ENCODE results near the gene DEPDC4. TPM values are rescaled to one million over a fixed set of nuclear protein-coding genes. Genes with fewer than 3 reads are reported as not detected.

DEPDC4 gene
- total and polyA plus RNA-seq, 2 of the 4 experiments (the other 2 are of a cell fraction): 0.72 to 0.79 TPM

DNA sequence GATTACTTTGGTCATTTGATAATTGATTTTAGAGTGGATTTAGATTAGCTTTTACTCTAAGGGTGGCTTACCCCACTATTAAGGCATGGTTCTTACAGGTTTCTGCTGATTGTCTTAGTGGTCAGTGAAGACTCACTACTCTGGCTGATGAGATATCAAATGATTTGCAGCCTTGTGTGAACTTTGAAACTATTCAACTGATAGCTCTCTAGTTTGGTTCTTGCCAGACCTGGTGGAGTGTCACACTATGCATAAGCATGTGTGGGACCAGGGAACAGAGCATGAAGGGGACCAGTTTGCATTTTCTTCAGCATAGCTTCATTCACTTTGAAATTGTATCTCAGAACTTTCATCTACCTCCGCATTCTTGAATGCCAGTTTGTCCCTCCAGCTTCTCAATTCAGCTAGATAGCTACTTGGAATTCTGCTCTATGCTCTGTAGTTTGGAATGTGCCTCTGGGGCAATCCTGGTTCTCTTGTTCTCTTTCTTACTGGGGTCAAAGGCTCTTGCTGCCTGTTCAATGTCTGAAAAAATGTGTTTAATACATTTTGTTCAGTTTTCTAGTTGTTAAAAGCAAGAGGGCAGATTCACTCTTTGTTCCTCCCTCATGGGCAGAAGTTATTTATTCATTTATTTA, 12.8 kb upstream of the DEPDC4 start:
- Histone ChIP-seq H2BK20ac (ENCODE audit: low read depth, low read length) (no peak overlapping the region), H3K79me1 (ENCODE audit: low read depth in 1 of 2, low read length in 2 of 2) (peaks cover 20 to 31% of the 10 kb centered on the region in 2 experiments; a peak in 3 of 4 replicates), H3K9me1 (ENCODE audit: insufficient read depth, low read length) (peaks cover 3% of the 10 kb centered on the region; the same call in 1 of the 2 replicates), H3K9me3 (ENCODE audit: control insufficient read depth, insufficient read depth, low read length) (no peaks in the 10 kb centered on the region), H3K9ac (ENCODE audit: low read depth, low read length) (no peak overlapping the region), H2BK15ac (ENCODE audit: low read depth, low read length) (no peak overlapping the region), H3K36me3 (ENCODE audit: control insufficient read depth, insufficient read depth, low read length) (peaks cover 6% of the 10 kb centered on the region; the same call in 1 of the 2 replicates), H3K4ac (ENCODE audit: low read depth, low read length) (no peak overlapping the region), H3K27ac (ENCODE audit: insufficient read depth, low read length) (no peak overlapping the region), H4K8ac (ENCODE audit: low read depth in 2 of 2, low read length in 2 of 2) (no peak overlapping the region), H3K27me3 (ENCODE audit: control insufficient read depth, insufficient read depth, low read length) (no peaks in the 10 kb centered on the region), H3K23ac (ENCODE audit: low read depth, low read length) (no peak overlapping the region), H4K91ac (ENCODE audit: insufficient read depth, low read depth, low read length) (no peak overlapping the region), H3K4me1 (ENCODE audit: control insufficient read depth, insufficient read depth, low read length) (peaks cover 2% of the 10 kb centered on the region; the same call in 1 of the 2 replicates), H3K56ac (ENCODE audit: extremely low read depth, insufficient read depth, low read length) (no peak overlapping the region), H3K18ac (ENCODE audit: low read depth, low read length) (no peak overlapping the region), H3K4me2 (ENCODE audit: low read depth, low read length) (no peak overlapping the region), H4K20me1 (ENCODE audit: insufficient read depth, low read length) (peaks cover 20% of the 10 kb centered on the region), H3K4me3 (ENCODE audit: insufficient read depth, low read depth, low read length) (no peak overlapping the region), H2BK120ac (ENCODE audit: low read depth, low read length) (no peak overlapping the region), H3K14ac (replicated peaks; ENCODE audit: low read depth, low read length) (0 out of 2 replicates have a peak overlapping the region, but pooled peaks have one; percentile 49), H2AK9ac (replicated peaks; ENCODE audit: low read depth, low read length, poor library complexity) (no peak overlapping the region), H4K5ac (ENCODE audit: low read depth, low read length) (no peak overlapping the region), H2AK5ac (ENCODE audit: low read depth, low read length) (no peak overlapping the region), H2BK5ac (ENCODE audit: low read depth, low read length, poor library complexity, severe bottlenecking) (no peak overlapping the region), H2AFZ (replicated peaks; ENCODE audit: low read length, poor library complexity) (no peak overlapping the region)
- CTCF ChIA-PET: interaction anchor here (0.6 to 1.3 kb wide), 2 partner anchors 12 to 454 kb away, joined by 3 to 4 read pairs; no protein-coding TSS in a partner anchor
- dilution Hi-C loops (cut with HindIII; ENCODE audit: low sequenced_read_pairs, unreplicated experiment) (no loop called here), intact Hi-C loops (cut with micrococcal nuclease) (loop anchor here (5.0 kb wide), 1 partner anchor 33 kb away; no protein-coding TSS in a partner anchor), in situ Hi-C loops (cut with MboI; ENCODE audit: low sequenced_read_pairs) (no loop called here)
- POLR2A ChIA-PET (ENCODE audit: unreplicated experiment): interaction anchor here (0.6 kb wide), 1 partner anchor 78 kb away, joined by 12 read pairs; no protein-coding TSS in a partner anchor
- DNase-seq (no peak), ATAC-seq (ENCODE audit: low read depth) (peak; percentile 68)
- BruUV-seq (replicated peaks): no TSS peak
- WGBS, 2 experiments (ENCODE audit: extremely low coverage in 2 of 2, insufficient read length in 1 of 2): no CpG with 5 or more reads among the region's 1 CpG
- no peak for TF ChIP-seq BHLHE40 (IDR thresholded peaks at IDR 0.05; ENCODE audit: low read depth, low read length)
- no peak for TF ChIP-seq CTCF (conservative IDR thresholded peaks at IDR 0.05; ENCODE audit: low read depth, low read length)
- TF ChIP-seq FOS (IDR thresholded peaks at IDR 0.05; ENCODE audit: low read depth, low read length): no peak
- no peak for TF ChIP-seq MAZ (IDR thresholded peaks at IDR 0.05; ENCODE audit: borderline replicate concordance, low read depth, low read length)
- TF ChIP-seq SMC3 (IDR thresholded peaks at IDR 0.05; ENCODE audit: low read depth, low read length): no peak
- TF ChIP-seq NFE2L2 (IDR thresholded peaks at IDR 0.05; ENCODE audit: low read depth, low read length): no peak
- TF ChIP-seq MXI1 (IDR thresholded peaks at IDR 0.05; ENCODE audit: borderline replicate concordance, low read depth, low read length): no peak
- TF ChIP-seq RAD21 (IDR thresholded peaks at IDR 0.05; ENCODE audit: low read length): no peak
- no peak for TF ChIP-seq ELK1 (IDR thresholded peaks at IDR 0.05; ENCODE audit: borderline replicate concordance, low read depth, low read length)
- TF ChIP-seq RCOR1 (IDR thresholded peaks at IDR 0.05; ENCODE audit: insufficient replicate concordance, low read length): no peak
- no peak for TF ChIP-seq CEBPB (IDR thresholded peaks at IDR 0.05; ENCODE audit: low read depth, low read length)
- TF ChIP-seq USF2 (IDR thresholded peaks at IDR 0.05; ENCODE audit: low read depth, low read length): no peak
- TF ChIP-seq POLR2A (IDR thresholded peaks at IDR 0.05; ENCODE audit: low read depth, low read length): no peak
- no peak for TF ChIP-seq MAFK (IDR thresholded peaks at IDR 0.05; ENCODE audit: low read depth, low read length)
- TF ChIP-seq RFX5 (IDR thresholded peaks at IDR 0.05; ENCODE audit: low read depth, low read length): no peak

All from IMR-90 (cell line).